ENCODE measurements around the gene STRN.
"Not testable (repeated sequence)": the region's sequence is repeated elsewhere in the genome, so short reads cannot be mapped to it uniquely, and the experiment has no call there.

Gene STRN, protein sequence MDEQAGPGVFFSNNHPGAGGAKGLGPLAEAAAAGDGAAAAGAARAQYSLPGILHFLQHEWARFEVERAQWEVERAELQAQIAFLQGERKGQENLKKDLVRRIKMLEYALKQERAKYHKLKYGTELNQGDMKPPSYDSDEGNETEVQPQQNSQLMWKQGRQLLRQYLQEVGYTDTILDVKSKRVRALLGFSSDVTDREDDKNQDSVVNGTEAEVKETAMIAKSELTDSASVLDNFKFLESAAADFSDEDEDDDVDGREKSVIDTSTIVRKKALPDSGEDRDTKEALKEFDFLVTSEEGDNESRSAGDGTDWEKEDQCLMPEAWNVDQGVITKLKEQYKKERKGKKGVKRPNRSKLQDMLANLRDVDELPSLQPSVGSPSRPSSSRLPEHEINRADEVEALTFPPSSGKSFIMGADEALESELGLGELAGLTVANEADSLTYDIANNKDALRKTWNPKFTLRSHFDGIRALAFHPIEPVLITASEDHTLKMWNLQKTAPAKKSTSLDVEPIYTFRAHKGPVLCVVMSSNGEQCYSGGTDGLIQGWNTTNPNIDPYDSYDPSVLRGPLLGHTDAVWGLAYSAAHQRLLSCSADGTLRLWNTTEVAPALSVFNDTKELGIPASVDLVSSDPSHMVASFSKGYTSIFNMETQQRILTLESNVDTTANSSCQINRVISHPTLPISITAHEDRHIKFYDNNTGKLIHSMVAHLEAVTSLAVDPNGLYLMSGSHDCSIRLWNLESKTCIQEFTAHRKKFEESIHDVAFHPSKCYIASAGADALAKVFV

DNA sequence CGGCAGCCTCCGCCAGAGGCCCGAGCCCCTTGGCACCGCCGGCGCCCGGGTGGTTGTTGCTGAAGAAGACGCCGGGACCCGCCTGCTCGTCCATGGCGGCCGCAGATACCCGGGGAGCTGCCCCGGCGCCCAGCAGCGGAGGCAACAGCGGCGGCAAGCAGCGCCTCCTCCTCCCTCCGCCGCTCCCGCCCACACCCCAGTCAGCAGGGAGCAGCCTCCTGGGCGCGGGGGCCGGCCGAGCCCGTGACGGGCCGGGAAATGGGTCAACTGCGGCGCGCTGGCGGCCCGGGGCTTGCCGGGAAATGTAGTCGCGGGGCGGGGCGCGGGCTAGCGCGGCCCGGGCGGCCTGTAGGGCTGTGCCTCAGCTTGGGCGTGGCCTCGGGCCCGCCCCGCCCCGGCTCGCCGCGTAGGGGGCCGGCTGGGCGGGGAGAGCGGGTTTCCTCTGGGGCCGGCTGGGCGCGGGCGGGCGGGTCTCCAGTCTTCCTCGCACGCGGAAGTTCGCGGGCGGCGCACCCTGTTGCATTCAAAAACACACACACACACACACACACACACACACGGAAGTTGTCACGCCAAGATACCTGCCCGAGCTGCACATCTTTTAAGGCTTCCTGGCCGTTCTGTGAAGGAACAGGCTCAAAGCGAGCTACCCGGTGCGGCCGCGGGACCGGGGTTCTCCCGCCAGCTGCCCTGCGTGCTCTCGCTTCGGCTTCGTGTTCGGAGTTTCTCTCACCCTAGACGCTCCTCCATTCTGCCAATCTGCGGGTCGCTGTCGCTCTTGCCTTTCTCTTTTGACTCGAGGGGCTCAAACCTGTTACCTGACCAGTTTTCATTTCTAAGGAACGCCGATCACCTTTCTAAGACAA is at the start of gene STRN:
Gene STRN, minus strand, starts transcription at position 167 of the 866 bp plus-strand sequence. Its CDS starts 73 bp downstream, at position 94.
- FAIRE-seq (no peak), DNase-seq (ENCODE audit: low spot score) (peak; percentile 89)

DNA sequence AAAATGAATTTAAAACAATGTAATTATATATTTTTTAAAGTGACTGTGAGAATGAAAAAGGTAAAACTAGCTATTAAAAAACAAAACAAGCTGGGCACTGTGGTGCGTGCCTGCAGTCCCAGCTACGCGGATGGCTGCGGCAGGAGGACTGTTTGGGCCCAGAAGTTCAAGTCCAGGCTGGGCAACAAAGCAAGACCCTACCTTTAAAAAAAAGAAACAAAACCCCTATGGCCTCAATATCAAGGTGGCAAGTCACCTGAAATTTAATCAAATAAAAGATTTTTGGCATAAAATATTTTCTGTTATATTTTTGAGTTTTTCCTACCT is 46.9 kb upstream of the STRN start:
- DNase-seq (ENCODE audit: low spot score) (no peak), FAIRE-seq (no peak)

DNA sequence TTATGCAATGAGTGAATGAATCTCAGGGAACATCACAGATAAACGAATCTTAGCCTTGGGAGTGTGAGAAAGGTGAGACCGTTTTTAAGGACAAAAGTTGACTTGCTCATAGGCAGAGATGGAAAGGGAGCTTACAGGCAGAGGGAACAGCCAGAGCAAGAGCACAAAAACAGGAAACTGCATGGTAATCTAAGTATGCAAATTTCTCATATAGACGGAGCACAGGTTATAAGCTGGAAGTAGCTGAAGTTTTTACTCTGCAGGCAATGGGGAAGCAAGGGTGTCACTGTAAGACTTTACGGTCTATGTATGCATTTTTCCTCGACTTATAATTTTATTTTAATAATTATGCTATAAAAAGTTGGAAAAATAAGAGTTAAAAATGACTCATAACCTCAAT is 44.8 kb upstream of the STRN start:
- FAIRE-seq = no peak

DNA sequence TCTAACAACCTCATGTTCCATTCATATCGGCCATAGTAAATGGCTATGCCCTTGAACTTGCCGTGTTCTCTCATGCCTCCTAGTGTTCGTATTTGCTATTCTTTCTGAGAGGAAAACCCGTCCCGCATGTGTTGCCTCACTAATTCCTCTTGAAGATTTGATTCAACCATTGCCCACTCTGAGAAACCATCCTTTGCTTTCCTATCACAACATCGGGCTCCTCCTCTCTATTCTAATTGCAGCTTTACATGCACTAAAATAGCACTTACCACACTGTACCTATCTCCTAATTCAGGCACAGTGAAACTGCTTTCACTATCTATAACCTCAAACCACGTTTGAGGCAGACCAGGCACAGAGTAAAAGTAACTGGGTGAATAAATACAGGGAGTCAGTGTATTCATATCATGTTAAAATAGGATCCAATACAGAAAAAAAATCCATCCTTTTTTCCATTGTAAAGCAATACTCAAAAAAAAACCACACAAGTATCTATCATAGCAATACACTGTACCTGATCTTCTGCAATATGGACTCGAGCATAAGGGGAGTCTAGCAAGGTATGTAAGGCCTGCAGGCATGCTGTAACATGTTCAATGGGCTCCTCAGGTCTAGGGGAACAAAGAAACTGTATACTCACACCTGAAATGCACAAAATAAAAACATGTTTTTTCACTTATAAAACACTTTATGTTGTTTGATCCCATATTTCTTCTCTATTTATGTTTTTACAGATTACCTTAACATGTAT is 39.0 kb upstream of the STRN start:
- DNase-seq (ENCODE audit: low spot score) (no peak), FAIRE-seq (no peak)

More for the DNA sequence above, 44.8 kb upstream of the STRN start:
- DNase-seq (ENCODE audit: low spot score) = no peak

DNA sequence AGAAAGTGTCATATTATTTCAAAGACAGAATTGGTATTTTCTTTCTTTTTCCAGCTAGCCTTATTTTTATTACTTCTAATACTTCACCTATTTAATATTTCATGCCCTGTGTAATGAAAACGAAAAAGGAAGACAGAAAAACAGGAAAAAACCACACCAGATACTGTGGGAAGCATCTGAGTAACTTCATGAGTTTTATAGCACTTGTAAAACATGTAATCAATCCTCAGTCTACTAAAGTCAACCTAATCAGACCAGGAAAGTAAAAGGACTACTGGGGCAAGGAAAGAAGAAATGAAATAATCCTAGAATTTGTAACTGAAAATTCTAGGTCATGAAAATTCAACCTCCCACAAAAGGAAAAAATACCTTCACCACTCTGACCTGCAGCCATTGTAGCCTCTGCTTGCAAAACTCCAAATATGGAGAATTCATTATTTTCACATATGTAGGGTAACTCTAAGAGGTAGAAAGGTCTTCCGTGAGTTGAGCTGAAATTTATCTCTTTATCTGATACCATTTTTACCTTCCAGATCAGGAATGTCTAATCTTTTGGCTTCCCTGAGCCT is 34.7 kb upstream of the STRN start:
- DNase-seq (ENCODE audit: low spot score) = no peak
- no peak for FAIRE-seq

DNA sequence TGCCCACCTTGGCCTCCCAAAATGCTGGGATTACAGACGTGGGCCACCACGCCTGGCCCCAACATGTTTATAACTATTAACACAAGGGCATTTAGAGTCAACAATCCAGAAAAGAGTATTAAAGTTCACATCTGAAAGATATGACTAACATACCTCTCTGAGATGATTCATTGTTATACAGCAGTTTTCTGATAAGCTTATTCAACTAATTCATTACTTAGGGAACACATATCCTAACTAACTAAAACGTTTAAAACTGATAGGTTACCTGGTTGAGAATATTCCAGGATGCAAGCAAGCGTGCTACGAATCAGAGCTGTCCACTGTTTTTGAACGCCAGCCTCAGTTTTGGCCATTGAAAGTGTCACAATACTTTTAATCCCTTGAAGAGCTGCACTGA is 34.0 kb upstream of the STRN start:
- FAIRE-seq = no peak

DNA sequence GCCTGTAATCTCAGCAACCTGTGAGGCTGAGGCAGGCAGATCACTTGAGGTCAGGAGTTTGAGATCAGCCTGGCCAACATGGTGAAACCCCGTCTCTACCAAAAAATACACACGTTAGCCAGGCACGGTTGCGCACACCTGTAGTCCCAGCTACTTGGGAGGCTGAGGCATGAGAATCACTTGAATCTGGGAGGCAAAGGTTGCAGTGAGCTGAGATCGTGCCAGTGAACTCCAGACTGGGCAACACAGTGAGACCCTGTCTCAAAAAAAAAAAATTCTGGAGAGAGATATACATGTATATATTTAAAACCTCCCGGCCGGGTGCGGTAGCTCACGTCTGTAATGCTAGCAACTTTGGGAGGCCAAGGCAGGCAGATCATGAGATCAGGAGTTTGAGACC is 33.1 kb upstream of the STRN start:
- FAIRE-seq = not testable (repeated sequence)

More for the DNA sequence above, 34.0 kb upstream of the STRN start:
- DNase-seq (ENCODE audit: low spot score) = no peak

DNA sequence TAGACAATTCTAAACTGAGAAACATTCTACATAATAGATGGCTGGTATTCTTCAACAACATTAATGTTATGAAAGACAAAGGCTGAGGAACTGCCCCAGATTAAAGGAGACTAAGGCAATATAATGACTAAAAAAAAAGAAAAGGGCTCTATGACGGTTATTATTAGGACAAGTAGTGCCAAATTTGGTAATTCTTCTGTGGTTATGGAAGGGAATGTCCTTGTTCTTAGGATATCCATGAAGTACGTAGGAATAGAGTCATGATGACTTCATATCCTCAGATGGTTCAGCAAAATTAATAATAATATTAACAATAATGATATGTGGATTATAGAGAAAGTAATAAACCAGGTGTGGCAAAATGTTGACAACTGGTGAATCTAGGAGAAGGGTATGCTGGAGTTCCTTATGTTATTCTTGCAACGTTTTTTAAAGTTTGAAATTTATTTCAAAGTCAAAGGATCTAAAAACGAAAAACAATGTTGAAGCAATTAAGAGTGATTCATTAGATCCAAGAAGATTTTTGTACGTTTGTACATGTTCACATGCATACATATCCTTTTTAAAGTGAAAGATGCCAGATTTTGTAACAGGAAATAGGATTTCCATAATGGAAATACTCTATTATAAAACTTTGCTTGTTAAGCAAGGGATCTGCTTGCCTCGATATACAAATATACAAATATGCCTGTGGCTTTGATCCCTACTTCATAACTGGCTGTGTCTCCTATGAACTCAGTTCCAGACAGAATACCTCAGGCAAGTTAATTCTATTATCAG is 27.7 kb upstream of the STRN start:
- DNase-seq (ENCODE audit: low spot score) (no peak), FAIRE-seq (no peak)

More for the DNA sequence above, 33.1 kb upstream of the STRN start:
- DNase-seq (ENCODE audit: low spot score) = not testable (repeated sequence)

DNA sequence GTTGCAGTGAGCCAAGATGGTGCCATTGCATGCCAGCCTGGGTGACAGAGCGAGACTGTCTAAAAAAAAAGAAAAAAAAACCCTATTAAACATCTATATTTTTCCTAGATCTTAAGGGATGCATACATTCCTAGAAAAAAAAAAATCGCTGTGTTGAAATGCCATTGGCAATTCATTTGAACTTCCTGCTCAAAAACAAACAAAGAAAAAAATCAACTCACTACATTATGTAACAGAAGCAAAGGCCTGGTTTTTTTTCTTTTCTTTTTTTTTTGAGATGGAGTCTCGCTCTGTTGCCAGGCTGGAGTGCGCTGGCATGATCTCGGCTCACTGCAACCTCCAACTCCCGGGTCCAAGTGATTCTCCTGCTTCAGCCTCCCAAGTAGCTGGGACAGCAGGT is 21.7 kb upstream of the STRN start:
- no peak for FAIRE-seq
- DNase-seq (ENCODE audit: low spot score) = no peak

DNA sequence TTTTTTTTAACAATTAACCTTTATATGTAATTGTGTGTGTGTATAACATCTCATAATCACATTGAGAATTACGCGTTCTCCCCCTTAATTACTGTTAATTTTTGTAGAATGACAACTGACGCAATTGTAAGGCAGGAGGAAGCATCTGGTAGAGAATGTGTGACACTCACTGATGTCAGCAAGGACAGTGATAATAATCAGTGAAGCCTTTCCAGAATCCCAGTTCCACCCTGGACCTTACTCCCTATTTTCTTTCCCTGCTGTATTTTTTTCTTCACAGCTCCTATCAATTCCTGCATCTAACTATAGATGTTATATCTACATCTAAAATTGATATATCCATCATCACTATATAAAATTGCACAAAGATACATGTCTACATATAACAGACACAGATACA is 16.1 kb upstream of the STRN start:
- no peak for FAIRE-seq
- DNase-seq (ENCODE audit: low spot score) = no peak

DNA sequence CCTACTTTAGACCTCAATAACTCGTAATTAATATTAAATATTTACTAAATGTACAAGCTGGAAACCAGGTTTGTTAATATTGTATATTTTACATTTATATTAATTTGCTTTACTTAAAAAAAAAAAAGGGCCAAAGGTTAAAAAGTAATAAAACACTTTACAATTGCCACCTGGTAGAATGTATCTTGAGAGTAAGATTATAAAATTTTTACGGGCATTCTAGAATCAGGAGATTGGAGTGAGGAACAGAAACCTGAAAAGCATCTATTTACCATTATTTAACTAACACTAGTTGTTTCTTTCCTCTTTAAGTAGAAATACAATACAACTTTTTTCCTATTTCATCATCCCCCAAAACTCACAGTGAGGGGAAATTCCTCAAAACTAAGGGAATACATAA is 15.6 kb upstream of the STRN start:
- no peak for DNase-seq (ENCODE audit: low spot score)
- no peak for FAIRE-seq

DNA sequence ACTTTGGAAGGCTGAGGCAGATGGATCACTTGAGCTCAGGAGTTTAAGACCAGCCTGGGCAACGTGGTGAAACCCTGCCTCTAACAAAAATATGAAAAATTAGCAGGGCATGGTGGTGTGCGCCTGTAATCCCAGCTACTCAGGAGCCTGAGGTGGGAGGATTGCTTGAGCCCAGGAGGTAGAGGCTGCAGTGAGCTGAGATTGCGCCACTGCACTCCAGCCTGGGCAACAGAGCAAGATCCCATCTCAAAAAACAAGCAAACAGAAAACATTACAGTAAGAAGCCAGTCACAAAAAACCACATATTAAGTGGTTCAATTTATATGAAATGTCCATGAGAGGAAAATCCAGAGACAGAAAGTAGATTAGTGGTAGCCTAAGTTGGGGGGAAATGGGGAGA is 12.7 kb upstream of the STRN start:
- DNase-seq (ENCODE audit: low spot score) = not testable (repeated sequence)

DNA sequence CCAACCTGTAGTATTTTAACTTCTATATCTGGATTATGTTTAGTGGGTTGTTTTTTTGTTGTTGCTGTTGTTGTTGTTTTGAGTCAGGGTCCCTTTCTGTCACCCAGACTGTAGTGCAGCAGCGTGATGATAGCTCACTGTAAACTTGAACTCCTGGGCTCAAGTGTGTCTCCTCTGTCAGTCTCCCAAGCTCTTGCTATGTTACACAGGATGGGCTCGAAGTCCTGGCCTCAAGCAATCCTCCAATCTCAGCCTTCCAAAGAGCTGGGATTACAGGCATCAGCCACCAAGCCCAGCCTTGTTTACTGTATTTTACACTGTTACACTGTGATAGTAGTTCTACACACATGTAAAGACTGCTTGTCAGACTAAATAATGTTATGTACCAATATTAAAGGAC is 9.7 kb upstream of the STRN start:
- FAIRE-seq (no peak), DNase-seq (ENCODE audit: low spot score) (no peak)

More for the DNA sequence above, 12.7 kb upstream of the STRN start:
- FAIRE-seq = not testable (repeated sequence)

DNA sequence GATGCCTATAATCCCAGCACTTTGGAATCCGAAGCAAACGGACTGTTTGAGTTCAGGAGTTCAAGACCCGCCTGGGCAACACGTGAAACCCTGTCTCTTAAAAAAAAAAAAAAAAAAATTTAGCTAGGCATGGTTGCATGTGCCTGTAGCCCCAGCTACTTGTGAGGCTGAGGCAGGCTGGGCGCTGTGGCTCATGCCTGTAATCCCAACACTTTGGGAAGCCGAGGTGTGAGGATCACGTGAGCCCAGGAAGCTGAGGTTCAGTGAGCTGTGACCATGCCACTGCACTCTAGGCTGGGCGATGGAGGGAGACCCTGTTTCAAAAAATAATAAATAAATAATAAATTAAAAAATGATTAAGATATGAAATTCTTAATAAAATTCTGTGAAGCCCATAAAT is 9.0 kb upstream of the STRN start:
- DNase-seq (ENCODE audit: low spot score) (no peak), FAIRE-seq (no peak)

DNA sequence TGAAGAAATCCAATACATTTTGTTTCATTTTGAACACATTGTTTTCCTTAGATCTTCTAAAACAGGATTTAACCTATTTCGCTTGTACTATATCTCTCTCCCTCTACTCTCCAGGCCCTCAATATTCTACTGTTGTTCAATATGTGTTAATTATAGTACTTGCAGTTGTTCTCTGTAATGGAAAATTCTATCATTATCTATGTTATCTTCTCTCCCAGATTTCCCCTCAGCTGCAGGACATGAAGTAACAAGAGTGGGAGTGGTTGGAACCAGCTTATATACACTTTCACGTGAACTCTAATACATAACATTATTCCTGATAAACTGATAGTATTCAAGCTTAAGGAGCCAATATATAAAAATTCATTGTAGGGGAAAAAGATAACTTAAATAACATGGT is 7.0 kb upstream of the STRN start:
- no peak for FAIRE-seq
- DNase-seq (ENCODE audit: low spot score) = no peak

DNA sequence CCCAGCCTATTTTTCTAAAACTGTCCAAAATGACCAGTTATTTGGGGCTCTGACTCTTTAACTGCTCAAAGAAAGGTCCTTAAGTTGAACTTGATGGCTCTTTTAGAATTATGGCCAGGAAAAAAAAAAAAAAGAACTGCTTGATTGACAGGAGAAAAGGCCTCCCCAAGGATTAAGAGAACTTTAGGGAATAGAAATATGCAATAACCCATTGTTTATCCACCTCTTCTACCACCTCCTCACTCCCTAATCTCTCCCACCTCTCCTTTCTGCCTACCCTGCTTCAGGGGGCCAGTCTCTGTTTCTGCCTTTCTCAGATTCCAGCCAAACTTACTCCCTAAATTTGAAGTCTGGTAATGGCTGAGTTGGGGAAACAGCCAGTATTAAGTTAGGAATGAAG is 5.7 kb upstream of the STRN start:
- FAIRE-seq = no peak
- no peak for DNase-seq (ENCODE audit: low spot score)

DNA sequence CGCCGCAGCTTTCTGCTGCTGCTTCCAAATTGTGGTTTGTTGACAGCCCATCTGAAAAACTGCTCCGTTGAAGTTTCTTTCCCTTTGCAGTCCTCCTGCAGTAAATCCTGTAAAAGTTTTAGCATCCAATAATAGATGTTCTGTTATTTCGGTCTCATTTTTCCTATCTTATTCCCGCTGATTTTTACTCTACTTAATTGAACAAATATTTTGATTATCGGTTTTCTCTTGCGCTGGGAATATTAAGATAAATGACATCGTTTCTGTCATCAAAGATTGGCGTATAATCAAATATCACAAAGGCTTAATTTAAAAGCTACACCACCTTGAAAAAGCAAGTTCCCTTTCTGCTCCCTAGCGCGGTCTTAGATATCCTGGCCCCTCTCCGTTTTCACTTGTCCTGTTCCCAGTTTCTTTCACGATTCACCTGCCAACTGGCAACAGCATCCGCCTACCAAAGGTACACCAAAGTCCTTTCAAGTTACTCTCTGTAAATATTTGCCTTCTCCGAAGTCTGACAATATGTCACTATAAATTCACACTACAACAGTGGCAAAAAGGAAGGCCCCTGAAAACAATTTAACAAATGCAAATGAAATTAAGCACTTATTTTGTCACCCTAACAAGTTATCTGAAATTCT is 1.0 kb upstream of the STRN start:
- no peak for FAIRE-seq
- DNase-seq (ENCODE audit: low spot score) = no peak

DNA sequence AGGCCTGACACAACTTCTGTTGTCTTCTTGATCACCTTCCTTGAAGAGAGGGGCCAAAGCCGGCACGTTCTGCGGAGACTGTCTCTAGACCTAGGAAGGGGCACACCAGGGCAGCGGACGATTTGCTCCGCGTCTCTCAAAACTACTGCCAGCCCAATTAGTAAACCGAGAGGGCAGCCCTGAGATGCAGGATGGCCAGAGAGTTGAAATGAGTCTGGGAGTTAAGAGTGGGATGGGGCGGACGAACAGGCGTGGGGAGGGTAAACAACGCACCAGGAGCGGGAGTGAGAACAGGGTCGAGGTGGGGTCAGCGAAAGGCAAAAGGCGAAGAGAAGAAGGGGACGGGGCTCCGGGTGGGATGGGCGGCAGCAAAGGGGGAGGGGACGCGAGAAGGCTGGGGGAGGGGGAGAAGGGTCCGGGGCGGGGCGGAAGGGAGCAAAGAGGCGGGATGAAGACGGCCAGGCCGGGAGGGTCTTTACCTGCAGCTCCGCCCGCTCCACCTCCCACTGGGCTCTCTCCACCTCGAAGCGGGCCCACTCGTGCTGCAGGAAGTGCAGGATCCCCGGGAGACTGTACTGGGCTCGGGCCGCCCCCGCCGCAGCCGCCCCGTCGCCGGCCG is 476 bp downstream of the STRN start:
- FAIRE-seq (no peak), DNase-seq (ENCODE audit: low spot score) (no peak)

DNA sequence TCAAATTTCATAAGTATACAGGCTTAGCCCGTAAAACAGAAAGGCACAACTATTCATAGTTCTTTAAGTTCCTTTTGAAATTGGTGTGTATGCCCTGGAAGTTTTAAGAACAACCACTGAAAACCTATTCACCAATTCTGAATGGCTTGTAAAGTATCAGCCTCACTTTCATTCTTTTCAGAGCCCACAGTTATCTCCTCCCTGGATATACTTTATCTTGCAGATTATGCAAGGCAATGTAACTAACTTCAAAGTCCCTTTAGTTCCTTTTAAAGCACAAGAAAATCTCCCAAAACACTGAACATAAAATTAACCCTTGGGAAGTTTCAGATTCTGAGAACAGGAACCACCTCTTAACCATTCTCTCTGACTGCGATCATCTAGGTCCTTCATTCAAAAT is 1.1 kb downstream of the STRN start:
- DNase-seq (ENCODE audit: low spot score) = no peak
- no peak for FAIRE-seq
